CD4-positive, alpha-beta T cell treated with Interleukin-6 for 4 hours (primary cell): ENCODE measurements around the gene SCAMP1.

Experiments
- DNase-seq: peaks from one replicate; pipeline ENCODE4 v3.0.0-alpha.2; 2020; ENCODE audit warnings: mixed read lengths

SCAMP1 gene

GRCh38 chr5:78518365-78519197 lies 158.2 kb downstream of the SCAMP1 start:
- DNase-seq: no peak

DNA sequence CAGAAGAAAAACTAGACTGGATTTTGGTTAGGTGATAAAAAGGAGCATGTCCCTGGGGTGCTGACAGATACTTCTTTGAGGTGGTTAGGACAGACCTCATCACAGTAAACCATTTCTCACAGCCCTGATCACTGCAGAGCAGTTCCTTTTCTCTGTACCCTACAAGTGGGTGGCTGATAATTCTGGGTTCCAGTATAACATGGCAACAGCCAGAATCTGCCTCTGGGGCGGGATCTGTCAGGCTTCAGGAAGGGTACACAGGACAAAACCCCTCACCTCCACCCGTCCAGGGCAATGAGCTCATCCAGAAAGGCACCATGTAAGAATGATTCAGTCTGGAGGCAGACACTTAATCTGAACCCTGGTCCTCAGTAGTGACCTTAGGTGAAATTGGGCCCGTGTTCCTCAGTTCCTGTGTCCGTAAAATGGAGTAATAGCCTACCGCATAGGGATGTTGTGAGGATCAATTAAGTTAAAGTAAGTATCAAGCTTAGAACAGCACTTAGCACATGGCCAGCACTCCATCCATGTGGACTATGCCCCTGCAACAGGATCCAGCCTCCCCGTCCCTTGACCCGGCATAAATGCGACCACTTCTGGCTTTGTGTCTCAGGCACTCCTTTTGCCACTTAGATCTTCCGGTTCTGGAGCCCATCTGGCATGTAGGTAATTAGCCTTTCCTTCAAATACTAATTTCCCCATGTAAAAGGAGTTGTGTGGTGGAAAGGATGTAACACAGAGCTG lies 159.0 kb downstream of the SCAMP1 start:
- DNase-seq: no peak

DNA sequence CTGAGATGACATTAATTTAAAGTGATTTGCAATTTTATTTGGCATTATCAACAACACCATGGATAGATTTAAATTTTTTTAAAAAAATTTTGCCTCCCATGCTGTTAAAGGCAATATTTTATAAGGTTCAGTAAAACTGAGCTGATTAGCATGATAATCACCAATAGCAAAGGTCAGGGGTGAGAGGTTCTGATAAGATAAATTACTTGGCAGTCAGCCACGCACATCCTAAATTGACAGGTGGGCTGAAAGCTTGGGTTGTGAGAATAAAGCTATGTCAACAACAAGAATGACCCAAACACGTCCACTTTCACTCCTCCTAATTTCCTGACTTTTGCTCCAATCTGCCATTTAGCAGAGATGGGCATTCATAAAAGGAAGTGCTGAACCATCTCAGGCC lies 161.0 kb downstream of the SCAMP1 start:
- DNase-seq: no peak

GRCh38 chr5:78522476-78523260 lies 162.3 kb downstream of the SCAMP1 start:
- DNase-seq: no peak

- no peak for DNase-seq
These were observed 163.1 kb downstream of the SCAMP1 start for GRCh38 chr5:78523314-78524193.

DNA sequence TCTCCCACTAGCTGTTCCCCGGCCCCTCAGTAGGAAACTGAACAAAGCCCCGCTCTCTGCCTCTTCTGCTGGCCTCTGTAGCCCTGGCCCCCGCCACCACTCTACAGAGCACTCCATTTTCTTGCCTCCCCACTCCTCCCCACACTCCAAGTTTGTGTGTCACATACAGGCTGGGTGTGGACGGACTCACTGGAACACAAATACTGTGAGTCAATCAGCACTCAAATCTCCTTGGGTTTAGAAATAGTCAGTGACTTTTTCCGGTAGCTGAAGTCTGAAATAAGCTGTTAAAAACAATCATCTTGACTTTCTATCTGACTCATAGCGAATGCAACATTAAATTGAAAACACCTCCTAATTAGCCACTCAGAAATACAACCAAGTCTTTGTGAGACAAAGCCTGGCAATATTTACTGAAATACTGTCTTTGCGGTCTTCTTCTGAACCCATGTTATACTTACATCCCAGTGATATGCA lies 165.7 kb downstream of the SCAMP1 start:
- no peak for DNase-seq

DNA sequence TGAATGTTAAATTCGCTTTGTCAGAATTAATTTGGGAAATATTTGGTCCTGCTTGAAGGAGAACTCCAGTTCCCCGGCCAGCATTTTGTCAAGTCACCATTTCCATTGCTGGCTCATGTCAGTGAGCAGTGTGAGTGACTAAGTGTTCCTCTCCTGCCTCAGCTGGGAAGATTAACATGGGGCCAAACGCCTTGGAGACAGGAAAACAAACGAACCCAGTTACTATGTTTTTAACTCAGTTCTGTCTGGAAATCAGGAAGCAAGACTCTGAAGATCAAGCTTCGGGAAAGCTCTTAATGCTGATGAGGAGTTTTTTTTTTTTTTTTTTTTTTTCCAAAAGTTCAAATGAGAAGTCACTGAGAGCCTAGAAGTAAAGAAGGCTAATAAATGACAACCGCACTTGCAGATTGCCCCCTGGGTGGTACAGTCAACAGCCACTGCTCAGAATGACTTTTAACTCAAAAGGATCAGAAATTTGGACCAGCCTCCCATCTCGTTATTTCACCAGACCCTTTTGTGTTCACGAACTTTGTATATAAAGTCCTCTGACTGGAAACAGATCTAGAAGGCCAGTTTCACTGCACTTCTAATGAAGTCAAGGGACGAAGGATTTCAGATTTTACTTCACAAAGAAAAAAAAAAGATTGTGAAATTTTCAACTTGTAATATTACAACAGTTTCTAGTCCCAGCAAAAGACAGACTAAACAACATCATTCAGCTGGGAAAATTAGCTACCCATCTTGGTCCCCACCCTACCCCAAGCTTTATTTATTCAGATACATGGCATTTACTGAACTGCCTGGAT lies 166.8 kb downstream of the SCAMP1 start:
- no peak for DNase-seq

DNA sequence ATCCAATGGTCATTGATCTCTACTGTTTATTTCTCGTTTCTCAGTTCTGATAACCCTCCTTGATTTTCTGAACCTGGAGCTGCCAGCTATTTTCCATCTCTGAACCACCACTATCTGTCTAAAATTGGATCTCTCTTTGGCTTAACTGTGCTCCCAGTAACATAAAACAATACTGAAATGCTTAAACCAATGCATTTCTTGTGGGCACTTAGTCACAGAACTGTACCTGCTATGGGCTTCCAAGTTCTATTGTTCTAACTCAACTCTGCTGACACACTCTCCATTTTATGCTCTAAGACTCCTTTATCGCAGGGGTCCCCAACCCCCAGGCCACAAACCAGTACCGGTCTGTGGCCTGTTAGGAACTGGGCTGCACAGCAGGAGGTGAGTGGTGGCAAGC lies 167.5 kb downstream of the SCAMP1 start:
- DNase-seq: no peak
